ENCODE data around the gene SDK2.

The SDK2 gene

DNA sequence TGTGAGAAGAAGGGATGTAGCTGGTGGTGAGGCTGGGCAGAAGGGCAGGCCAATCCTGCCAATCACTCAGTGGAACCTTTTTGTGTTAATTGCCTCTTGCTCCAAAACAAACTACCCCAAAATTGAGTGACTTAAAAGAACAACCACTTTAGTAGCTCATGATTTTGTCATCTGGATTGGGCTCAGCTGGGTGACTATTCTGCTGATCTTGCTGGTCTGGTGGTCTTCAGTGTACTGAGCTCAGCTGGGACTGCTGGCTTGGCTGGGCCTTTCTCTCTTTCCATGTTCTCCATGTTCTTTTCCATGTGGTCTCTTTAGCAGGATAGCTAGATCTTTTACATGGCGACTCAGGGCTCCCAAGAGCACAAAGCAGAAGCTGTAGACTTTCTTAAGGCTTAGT is 37.7 kb upstream of the SDK2 start:
- Histone ChIP-seq H3K9me3 (replicated peaks; ENCODE audit: insufficient read depth, low read length) (no peaks in the 10 kb centered on the region), H2AFZ (ENCODE audit: low read length) (no peak overlapping the region), H3K9me2 (replicated peaks; ENCODE audit: insufficient read depth, low read length) (no peaks in the 10 kb centered on the region), H3K9ac (ENCODE audit: low read length) (no peak overlapping the region), H3K27me3 (replicated peaks; ENCODE audit: insufficient read depth, low read length) (peaks cover 31% of the 10 kb centered on the region; the same call in 1 of the 2 replicates), H3K27ac (ENCODE audit: low read length) (no peak overlapping the region), H3F3A (ENCODE audit: insufficient read depth, low read length) (no peaks in the 10 kb centered on the region), H3K4me3 (ENCODE audit: low read length) (no peak overlapping the region), H3K36me3 (replicated peaks; ENCODE audit: insufficient read depth, low read length) (no peaks in the 10 kb centered on the region), H3K79me2 (ENCODE audit: low read length) (no peaks in the 10 kb centered on the region), H3K4me2 (ENCODE audit: low read depth, low read length) (no peak overlapping the region), H4K20me1 (ENCODE audit: insufficient read depth, low read length) (no peaks in the 10 kb centered on the region), H3K4me1 (ENCODE audit: low read length) (no peaks in the 10 kb centered on the region)
- no peak for DNase-seq
- no peak for TF ChIP-seq EZH2phosphoT487 (IDR thresholded peaks at IDR 0.05; ENCODE audit: low read length)
- TF ChIP-seq CTCF (IDR thresholded peaks at IDR 0.05; ENCODE audit: low read length), result no peak

- Histone ChIP-seq H3F3A (ENCODE audit: insufficient read depth, low read length) (no peaks in the 10 kb centered on the region), H4K20me1 (ENCODE audit: insufficient read depth, low read length) (no peaks in the 10 kb centered on the region)
- TF ChIP-seq EZH2 (optimal IDR thresholded peaks at IDR 0.05; ENCODE audit: low read depth, low read length) (no peak), CTCF (IDR thresholded peaks at IDR 0.05; ENCODE audit: low read length) (no peak), EZH2phosphoT487 (IDR thresholded peaks at IDR 0.05; ENCODE audit: low read length) (no peak)
Measured at GRCh38 chr17:73679476-73679875, 35.2 kb upstream of the SDK2 start.

DNA sequence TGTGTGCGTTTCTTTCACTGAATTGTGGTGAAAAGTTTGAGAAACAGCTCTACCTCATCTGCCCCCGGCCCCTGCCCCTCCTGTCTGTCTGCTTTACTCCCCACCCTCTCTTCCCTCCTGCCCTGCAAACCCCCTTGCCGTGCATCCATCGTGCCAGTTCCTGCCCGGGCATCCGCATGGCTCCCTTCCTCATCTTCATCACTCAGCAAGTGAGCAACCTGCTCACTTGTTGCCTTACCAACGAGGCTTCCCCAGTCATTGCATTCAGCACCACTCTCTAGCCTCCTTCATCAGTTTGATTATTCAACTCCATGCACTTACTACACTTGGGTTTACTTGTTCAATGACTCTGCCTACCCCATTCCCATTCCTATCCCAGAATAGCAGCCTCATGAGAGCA is 34.8 kb upstream of the SDK2 start:
- Histone ChIP-seq H3K79me2 (ENCODE audit: low read length) (no peaks in the 10 kb centered on the region), H3K9ac (ENCODE audit: low read length) (no peak overlapping the region), H3K4me3 (ENCODE audit: low read length) (no peak overlapping the region), H3K27me3 (replicated peaks; ENCODE audit: insufficient read depth, low read length) (peaks cover 35% of the 10 kb centered on the region; the same call in 1 of the 2 replicates), H4K20me1 (ENCODE audit: insufficient read depth, low read length) (no peaks in the 10 kb centered on the region), H2AFZ (ENCODE audit: low read length) (no peak overlapping the region), H3K27ac (ENCODE audit: low read length) (no peak overlapping the region), H3F3A (ENCODE audit: insufficient read depth, low read length) (no peaks in the 10 kb centered on the region), H3K9me2 (replicated peaks; ENCODE audit: insufficient read depth, low read length) (no peaks in the 10 kb centered on the region), H3K9me3 (replicated peaks; ENCODE audit: insufficient read depth, low read length) (no peaks in the 10 kb centered on the region), H3K36me3 (replicated peaks; ENCODE audit: insufficient read depth, low read length) (no peaks in the 10 kb centered on the region), H3K4me2 (ENCODE audit: low read depth, low read length) (no peak overlapping the region), H3K4me1 (ENCODE audit: low read length) (no peaks in the 10 kb centered on the region)
- no peak for DNase-seq
- no peak for TF ChIP-seq CTCF (IDR thresholded peaks at IDR 0.05; ENCODE audit: low read length)
- no peak for TF ChIP-seq EZH2phosphoT487 (IDR thresholded peaks at IDR 0.05; ENCODE audit: low read length)
- TF ChIP-seq EZH2 (optimal IDR thresholded peaks at IDR 0.05; ENCODE audit: low read depth, low read length), result no peak

More at GRCh38 chr17:73679476-73679875, 35.2 kb upstream of the SDK2 start:
- Histone ChIP-seq H3K4me3 (ENCODE audit: low read length) (no peak overlapping the region), H3K27me3 (replicated peaks; ENCODE audit: insufficient read depth, low read length) (peaks cover 38% of the 10 kb centered on the region; the same call in 1 of the 2 replicates), H3K36me3 (replicated peaks; ENCODE audit: insufficient read depth, low read length) (no peaks in the 10 kb centered on the region), H3K4me1 (ENCODE audit: low read length) (no peaks in the 10 kb centered on the region), H3K9me3 (replicated peaks; ENCODE audit: insufficient read depth, low read length) (no peaks in the 10 kb centered on the region), H2AFZ (ENCODE audit: low read length) (no peak overlapping the region), H3K9ac (ENCODE audit: low read length) (no peak overlapping the region), H3K79me2 (ENCODE audit: low read length) (no peaks in the 10 kb centered on the region), H3K9me2 (replicated peaks; ENCODE audit: insufficient read depth, low read length) (no peaks in the 10 kb centered on the region), H3K4me2 (ENCODE audit: low read depth, low read length) (no peak overlapping the region), H3K27ac (ENCODE audit: low read length) (no peak overlapping the region)
- no peak for DNase-seq

Measured in MM.1S (cell line).